CD4-positive, alpha-beta T cell treated with Interleukin-10 for 1 hour (primary cell): ENCODE results near the gene FTH1.

Source experiments
- DNase-seq: peaks from one replicate; pipeline ENCODE4 v3.0.0-alpha.2; 2020

The FTH1 gene

DNA sequence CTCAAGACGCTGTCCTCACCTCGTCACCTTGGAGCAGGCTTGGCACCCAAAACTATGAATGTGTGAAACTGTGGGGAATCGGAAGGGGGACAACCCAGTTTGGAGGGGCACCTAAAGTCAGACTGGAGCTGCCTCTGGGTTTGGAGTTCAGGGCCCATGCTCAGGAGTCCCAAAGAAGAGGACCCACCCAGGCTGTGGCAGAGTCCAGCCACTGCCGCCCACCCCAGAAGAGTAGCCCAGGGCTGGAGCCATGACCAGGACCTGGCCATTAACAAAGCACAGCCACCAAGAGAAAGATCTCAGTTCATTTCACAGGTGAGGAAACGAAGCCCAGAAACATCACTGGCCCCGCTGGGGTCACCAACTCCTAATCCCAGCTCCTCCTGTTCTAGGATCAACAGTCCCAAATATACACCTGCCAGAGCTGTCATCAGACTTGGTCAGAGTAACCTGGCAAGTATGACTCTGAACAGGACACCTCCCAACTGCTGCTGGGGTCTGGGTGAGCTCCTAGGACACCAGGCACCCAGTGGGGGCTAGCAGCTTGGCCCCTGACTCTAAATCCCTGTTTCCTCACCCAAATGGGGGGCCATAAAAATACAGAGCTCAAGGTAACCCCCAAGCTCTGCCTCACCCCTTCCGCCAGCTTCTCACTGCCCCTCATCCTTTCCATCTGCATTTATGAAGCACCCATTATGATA lies 52.8 kb downstream of the FTH1 start:
- no peak for DNase-seq
